ENCODE data around the gene CA6. TPM values are rescaled to one million over a fixed set of nuclear protein-coding genes. Genes with fewer than 3 reads are reported as not detected.

Gene CA6
- total and polyA plus RNA-seq, 4 experiments from 2014 or later: 0.35 to 2.5 TPM; not detected in 2

GRCh38 chr1:9008236-9008635, 62.6 kb downstream of the CA6 start:
- no peaks in the 10 kb centered on the region for H3K27me3 ChIP-seq (ENCODE audit: insufficient read depth, low read length)
- Mint-ChIP-seq H3K36me3 (no peaks in the 10 kb centered on the region), H3K27me3 (no peaks in the 10 kb centered on the region), H3K4me1 (peaks cover 0 to 6% (median 3%) of the 10 kb centered on the region in 4 donors), H3K27ac (peak overlapping the region in 1 of 7 donors; percentile 47), H3K9me3 (peaks cover 0 to 1% (median 0%) of the 10 kb centered on the region in 8 donors), H3K4me3 (no peak overlapping the region)
- CTCF ChIA-PET (ENCODE audit: partially characterized antibody): interaction anchor here (1.7 to 6.7 kb wide), 2 partner anchors 90 to 93 kb away, joined by 9 to 78 read pairs; no protein-coding TSS in a partner anchor
- H3K27ac ChIP-seq (ENCODE audit: low read depth, low read length): no peak overlapping the region
- H3K4me3 ChIP-seq (ENCODE audit: low read length in 2 of 2): no peak overlapping the region
- peaks cover 8% of the 10 kb centered on the region for H3K4me1 ChIP-seq (ENCODE audit: insufficient read depth, low read length)
- no peak for DNase-seq
- POLR2A ChIA-PET (ENCODE audit: partially characterized antibody): no interaction called here
- H3K9me3 ChIP-seq (ENCODE audit: control insufficient read depth in 1 of 2, low read length in 2 of 2): no peaks in the 10 kb centered on the region
- H3K36me3 ChIP-seq (ENCODE audit: insufficient read depth, low read length): no peaks in the 10 kb centered on the region
- intact Hi-C loops (cut with micrococcal nuclease): no loop called here

GRCh38 chr1:9009438-9010370, 64.0 kb downstream of the CA6 start:
- H3K9me3 Mint-ChIP-seq: no peaks in the 10 kb centered on the region
- no peaks in the 10 kb centered on the region for H3K36me3 Mint-ChIP-seq
- DNase-seq: no peak
- no peaks in the 10 kb centered on the region for H3K9me3 ChIP-seq (ENCODE audit: control insufficient read depth in 1 of 2, low read length in 2 of 2)
- H3K4me1 Mint-ChIP-seq: peaks cover 0 to 6% (median 3%) of the 10 kb centered on the region in 4 donors
- peaks cover 7% of the 10 kb centered on the region for H3K4me1 ChIP-seq (ENCODE audit: insufficient read depth, low read length)
- no peaks in the 10 kb centered on the region for H3K27me3 ChIP-seq (ENCODE audit: insufficient read depth, low read length)
- intact Hi-C loops (cut with micrococcal nuclease): no loop called here
- H3K27ac Mint-ChIP-seq: no peak overlapping the region
- H3K27me3 Mint-ChIP-seq: no peaks in the 10 kb centered on the region
- no peaks in the 10 kb centered on the region for H3K36me3 ChIP-seq (ENCODE audit: insufficient read depth, low read length)
- no peak overlapping the region for H3K4me3 ChIP-seq (ENCODE audit: low read length in 2 of 2)
- CTCF ChIA-PET (ENCODE audit: partially characterized antibody): no interaction called here
- no peak overlapping the region for H3K27ac ChIP-seq (ENCODE audit: low read depth, low read length)
- H3K4me3 Mint-ChIP-seq: no peak overlapping the region
- POLR2A ChIA-PET (ENCODE audit: partially characterized antibody): no interaction called here

- Histone ChIP-seq H3K4me3 (ENCODE audit: low read length in 2 of 2) (no peak overlapping the region), H3K9me3 (ENCODE audit: control insufficient read depth in 1 of 2, low read length in 2 of 2) (no peaks in the 10 kb centered on the region), H3K27me3 (ENCODE audit: insufficient read depth, low read length) (no peaks in the 10 kb centered on the region), H3K4me1 (ENCODE audit: insufficient read depth, low read length) (no peaks in the 10 kb centered on the region), H3K27ac (ENCODE audit: low read depth, low read length) (no peak overlapping the region), H3K36me3 (ENCODE audit: insufficient read depth, low read length) (no peaks in the 10 kb centered on the region)
- Mint-ChIP-seq H3K36me3 (no peaks in the 10 kb centered on the region), H3K9me3 (no peaks in the 10 kb centered on the region), H3K4me1 (no peaks in the 10 kb centered on the region), H3K27me3 (no peaks in the 10 kb centered on the region), H3K27ac (peak overlapping the region in 1 of 7 donors; percentile 44), H3K4me3 (no peak overlapping the region)
- DNase-seq: no peak
- POLR2A ChIA-PET (ENCODE audit: partially characterized antibody): no interaction called here
- intact Hi-C loops (cut with micrococcal nuclease): no loop called here
- CTCF ChIA-PET (ENCODE audit: partially characterized antibody): interaction anchor here (1.0 kb wide), 1 partner anchor 96 kb away, joined by 3 read pairs; no protein-coding TSS in a partner anchor
Observed at GRCh38 chr1:9010781-9011323, 65.2 kb downstream of the CA6 start.

GRCh38 chr1:9013819-9014218, 68.2 kb downstream of the CA6 start:
- Histone ChIP-seq H3K36me3 (ENCODE audit: insufficient read depth, low read length) (no peaks in the 10 kb centered on the region), H3K4me1 (ENCODE audit: insufficient read depth, low read length) (no peaks in the 10 kb centered on the region)

GRCh38 chr1:9014475-9015375, 69.1 kb downstream of the CA6 start:
- H3K4me3 Mint-ChIP-seq: no peak overlapping the region
- H3K4me1 Mint-ChIP-seq: no peaks in the 10 kb centered on the region
- POLR2A ChIA-PET (ENCODE audit: partially characterized antibody): interaction anchor here (0.5 to 0.6 kb wide), 2 partner anchors 76 to 138 kb away, joined by 3 read pairs; no protein-coding TSS in a partner anchor
- intact Hi-C loops (cut with micrococcal nuclease): no loop called here
- no peaks in the 10 kb centered on the region for H3K9me3 ChIP-seq (ENCODE audit: control insufficient read depth in 1 of 2, low read length in 2 of 2)
- DNase-seq: no peak
- no peaks in the 10 kb centered on the region for H3K9me3 Mint-ChIP-seq
- peaks cover 0 to 2% of the 10 kb centered on the region in 2 donors for H3K27me3 Mint-ChIP-seq
- H3K4me3 ChIP-seq (ENCODE audit: low read length in 2 of 2): no peak overlapping the region
- CTCF ChIA-PET (ENCODE audit: partially characterized antibody): interaction anchor here (0.8 to 3.0 kb wide), 2 partner anchors 9 to 11 kb away, joined by 3 to 12 read pairs; no protein-coding TSS in a partner anchor
- no peaks in the 10 kb centered on the region for H3K36me3 ChIP-seq (ENCODE audit: insufficient read depth, low read length)
- no peaks in the 10 kb centered on the region for H3K27me3 ChIP-seq (ENCODE audit: insufficient read depth, low read length)
- H3K36me3 Mint-ChIP-seq: no peaks in the 10 kb centered on the region
- no peak overlapping the region for H3K27ac Mint-ChIP-seq
- H3K27ac ChIP-seq (ENCODE audit: low read depth, low read length): no peak overlapping the region
- no peaks in the 10 kb centered on the region for H3K4me1 ChIP-seq (ENCODE audit: insufficient read depth, low read length)

More at GRCh38 chr1:9013819-9014218, 68.2 kb downstream of the CA6 start:
- Mint-ChIP-seq H3K27ac (no peak overlapping the region), H3K27me3 (peaks cover 0 to 2% of the 10 kb centered on the region in 2 donors), H3K9me3 (no peaks in the 10 kb centered on the region), H3K4me1 (no peaks in the 10 kb centered on the region), H3K36me3 (no peaks in the 10 kb centered on the region), H3K4me3 (no peak overlapping the region)
- no peak overlapping the region for H3K27ac ChIP-seq (ENCODE audit: low read depth, low read length)
- DNase-seq: no peak
- ChIA-PET CTCF (ENCODE audit: partially characterized antibody) (interaction anchor here (3.0 kb wide), 1 partner anchor 9 kb away, joined by 12 read pairs; no protein-coding TSS in a partner anchor), POLR2A (ENCODE audit: partially characterized antibody) (interaction anchor here (0.5 kb wide), 1 partner anchor 75 kb away, joined by 3 read pairs; no protein-coding TSS in a partner anchor)
- no peak overlapping the region for H3K4me3 ChIP-seq (ENCODE audit: low read length in 2 of 2)
- H3K27me3 ChIP-seq (ENCODE audit: insufficient read depth, low read length): no peaks in the 10 kb centered on the region
- H3K9me3 ChIP-seq (ENCODE audit: control insufficient read depth in 1 of 2, low read length in 2 of 2): no peaks in the 10 kb centered on the region
- intact Hi-C loops (cut with micrococcal nuclease): no loop called here

GRCh38 chr1:9016455-9016854, 70.8 kb downstream of the CA6 start:
- CTCF ChIA-PET (ENCODE audit: partially characterized antibody): interaction anchor here (3.0 kb wide), 1 partner anchor 11 kb away, joined by 12 read pairs; no protein-coding TSS in a partner anchor
- intact Hi-C loops (cut with micrococcal nuclease): no loop called here
- Mint-ChIP-seq H3K36me3 (no peaks in the 10 kb centered on the region), H3K9me3 (no peaks in the 10 kb centered on the region), H3K27me3 (peaks cover 0 to 2% of the 10 kb centered on the region in 2 donors), H3K27ac (no peak overlapping the region), H3K4me1 (peaks cover 0 to 4% (median under 1%) of the 10 kb centered on the region in 4 donors), H3K4me3 (no peak overlapping the region)
- H3K4me3 ChIP-seq (ENCODE audit: low read length in 2 of 2): no peak overlapping the region
- H3K27me3 ChIP-seq (ENCODE audit: insufficient read depth, low read length): no peaks in the 10 kb centered on the region
- POLR2A ChIA-PET (ENCODE audit: partially characterized antibody): no interaction called here
- H3K36me3 ChIP-seq (ENCODE audit: insufficient read depth, low read length): no peaks in the 10 kb centered on the region
- no peaks in the 10 kb centered on the region for H3K4me1 ChIP-seq (ENCODE audit: insufficient read depth, low read length)
- H3K9me3 ChIP-seq (ENCODE audit: control insufficient read depth in 1 of 2, low read length in 2 of 2): no peaks in the 10 kb centered on the region
- DNase-seq: no peak
- no peak overlapping the region for H3K27ac ChIP-seq (ENCODE audit: low read depth, low read length)

All from CD4-positive, alpha-beta memory T cell (primary cell).